IMR-90 (cell line): ENCODE results near the gene MAPK8IP3. TPM values are rescaled to one million over a fixed set of nuclear protein-coding genes. Genes with fewer than 3 reads are reported as not detected.

Experiments
- CTCF ChIP-seq: conservative IDR thresholded peaks from 2 replicates; pipeline ENCODE4 v1.5.1; 2012; ENCODE audit warnings: mild to moderate bottlenecking, low read depth, low read length, improper control_type of control experiment
- FOS ChIP-seq: fragments of 150-350 bp; IDR thresholded peaks from 2 replicates; pipeline ENCODE4 v1.6.1; 2016; ENCODE audit warnings: low read depth, low read length
- MAFK ChIP-seq: IDR thresholded peaks from 2 replicates; pipeline ENCODE4 v1.6.1; 2012; ENCODE audit warnings: low read depth, low read length, improper control_type of control experiment
- MXI1 ChIP-seq: IDR thresholded peaks from 2 replicates; pipeline ENCODE4 v1.6.1; 2012; ENCODE audit warnings: low read depth, mild to moderate bottlenecking, low read length, moderate library complexity, borderline replicate concordance
- RAD21 ChIP-seq: IDR thresholded peaks from 2 replicates; pipeline ENCODE4 v1.6.1; 2012; ENCODE audit warnings: low read length, improper control_type of control experiment
- RFX5 ChIP-seq: IDR thresholded peaks from 2 replicates; pipeline ENCODE4 v1.8.0; 2012; ENCODE audit warnings: low read depth, mild to moderate bottlenecking, low read length, moderate library complexity
- polyA plus RNA-seq, 3 experiments: library from polyadenylated mRNA; depleted of rRNA; stranded (reverse); fragments of >200 nt; gene quantifications; 2 replicates each; pipeline ENCODE4 v1.2.3, GENCODE V29; 2012; ENCODE audit warnings: low replicate concordance in 1 of 3
- total RNA-seq: library from RNA; depleted of rRNA; stranded (reverse); fragments of >200 nt; gene quantifications from 2 replicates; pipeline ENCODE4 v1.2.3, GENCODE V29; 2012

The MAPK8IP3 gene
- total and polyA plus RNA-seq, 2 of the 4 experiments (the other 2 are of a cell fraction) = 17.0 to 69.1 TPM

DNA sequence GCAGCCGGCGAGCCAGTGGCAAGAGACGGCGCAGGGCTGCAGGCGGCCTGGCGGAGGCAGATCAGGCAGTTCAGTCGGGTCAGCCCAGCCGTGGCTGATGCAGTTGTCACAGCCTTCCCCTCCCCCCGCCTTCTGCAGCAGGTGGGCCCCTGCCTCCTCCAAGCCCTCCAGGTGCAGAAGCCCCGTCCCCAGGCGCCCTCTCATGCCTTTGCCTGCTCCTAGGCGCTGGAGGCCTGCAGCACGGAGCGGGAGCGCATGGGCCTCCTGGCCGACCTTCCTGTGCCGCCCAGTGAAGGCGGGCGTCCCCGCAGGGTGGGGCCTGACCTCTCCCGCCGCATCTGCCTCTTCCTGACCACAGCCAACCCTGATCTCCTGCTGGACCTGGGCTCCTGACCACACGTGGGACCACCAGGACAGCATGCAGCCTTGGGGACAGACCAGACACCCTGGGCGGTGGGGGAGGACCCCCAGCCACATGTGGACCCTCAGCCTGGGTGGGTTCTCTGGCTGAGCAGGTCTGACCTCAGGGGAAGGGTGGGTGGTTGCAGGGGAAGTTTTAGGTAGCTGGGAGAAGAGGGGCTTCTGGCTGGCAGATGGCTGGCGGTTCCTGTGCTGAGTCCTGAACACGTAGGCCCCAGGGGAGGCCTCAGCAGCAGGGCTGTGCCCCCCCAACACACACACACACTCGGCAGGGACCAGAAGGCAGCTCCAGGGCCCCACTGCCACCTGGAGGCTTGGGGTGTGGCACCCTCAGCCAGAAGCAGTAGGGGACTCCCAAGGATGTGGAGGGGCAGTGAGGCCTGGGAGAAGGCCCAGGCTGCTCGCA, 70.1 kb downstream of the MAPK8IP3 start (continued):
- TF ChIP-seq CTCF = no peak
- TF ChIP-seq MXI1 = no peak
- TF ChIP-seq RFX5 = no peak
- no peak for TF ChIP-seq FOS
- TF ChIP-seq MAFK = no peak
- TF ChIP-seq RAD21 = no peak
